ENCODE results near the gene PTPRD.

PTPRD gene

GRCh38 chr9:9246726-9247125, 1366.1 kb downstream of the PTPRD start:
- no peak for DNase-seq (ENCODE audit: low read depth)
- H3K4me3 ChIP-seq (ENCODE audit: low read depth, low read length) = no peak overlapping the region
- no peak for TF ChIP-seq CTCF (IDR thresholded peaks at IDR 0.05; ENCODE audit: insufficient read depth, low read depth, low read length, missing control alignments)

GRCh38 chr9:9231946-9232345, 1380.9 kb downstream of the PTPRD start:
- no peak for TF ChIP-seq CTCF (IDR thresholded peaks at IDR 0.05; ENCODE audit: insufficient read depth, low read depth, low read length, missing control alignments)

GRCh38 chr9:9229269-9229668, 1383.5 kb downstream of the PTPRD start:
- no peak for TF ChIP-seq CTCF (IDR thresholded peaks at IDR 0.05; ENCODE audit: insufficient read depth, low read depth, low read length, missing control alignments)
- DNase-seq (ENCODE audit: low read depth) = no peak
- H3K4me3 ChIP-seq (ENCODE audit: low read depth, low read length) = no peak overlapping the region

More at GRCh38 chr9:9231946-9232345, 1380.9 kb downstream of the PTPRD start:
- DNase-seq (ENCODE audit: low read depth) = no peak
- H3K4me3 ChIP-seq (ENCODE audit: low read depth, low read length) = no peak overlapping the region

GRCh38 chr9:9223175-9223574, 1389.6 kb downstream of the PTPRD start:
- no peak overlapping the region for H3K4me3 ChIP-seq (ENCODE audit: low read depth, low read length)
- DNase-seq (ENCODE audit: low read depth) = no peak
- no peak for TF ChIP-seq CTCF (IDR thresholded peaks at IDR 0.05; ENCODE audit: insufficient read depth, low read depth, low read length, missing control alignments)

GRCh38 chr9:9222730-9223129, 1390.1 kb downstream of the PTPRD start:
- TF ChIP-seq CTCF (IDR thresholded peaks at IDR 0.05; ENCODE audit: insufficient read depth, low read depth, low read length, missing control alignments) = no peak
- H3K4me3 ChIP-seq (ENCODE audit: low read depth, low read length) = no peak overlapping the region
- DNase-seq (ENCODE audit: low read depth) = no peak

GRCh38 chr9:9216934-9217333, 1395.9 kb downstream of the PTPRD start:
- TF ChIP-seq CTCF (IDR thresholded peaks at IDR 0.05; ENCODE audit: insufficient read depth, low read depth, low read length, missing control alignments) = no peak
- no peak for DNase-seq (ENCODE audit: low read depth)

GRCh38 chr9:9215050-9215449, 1397.8 kb downstream of the PTPRD start:
- H3K4me3 ChIP-seq (ENCODE audit: low read depth, low read length) = no peak overlapping the region
- TF ChIP-seq CTCF (IDR thresholded peaks at IDR 0.05; ENCODE audit: insufficient read depth, low read depth, low read length, missing control alignments) = no peak
- no peak for DNase-seq (ENCODE audit: low read depth)

More at GRCh38 chr9:9216934-9217333, 1395.9 kb downstream of the PTPRD start:
- H3K4me3 ChIP-seq (ENCODE audit: low read depth, low read length) = no peak overlapping the region
